NB4 (cell line): Measurements from ENCODE around the gene CDH2.

Experiments used
- MAX ChIP-seq: IDR thresholded peaks from 2 replicates; pipeline ENCODE4 v1.6.1; 2011; ENCODE audit warnings: low read depth, low read length
- POLR2A ChIP-seq: IDR thresholded peaks from 2 replicates; pipeline ENCODE4 v1.6.1; 2011; ENCODE audit warnings: mild to moderate bottlenecking; ENCODE audit not compliant: insufficient read length; ENCODE audit errors: extremely low read depth
- TF ChIP-seq, protein P1 (sequence below): IDR thresholded peaks from one replicate; pipeline ENCODE4 v1.5.1; 2012; ENCODE audit warnings: low read depth, low read length

DNA sequence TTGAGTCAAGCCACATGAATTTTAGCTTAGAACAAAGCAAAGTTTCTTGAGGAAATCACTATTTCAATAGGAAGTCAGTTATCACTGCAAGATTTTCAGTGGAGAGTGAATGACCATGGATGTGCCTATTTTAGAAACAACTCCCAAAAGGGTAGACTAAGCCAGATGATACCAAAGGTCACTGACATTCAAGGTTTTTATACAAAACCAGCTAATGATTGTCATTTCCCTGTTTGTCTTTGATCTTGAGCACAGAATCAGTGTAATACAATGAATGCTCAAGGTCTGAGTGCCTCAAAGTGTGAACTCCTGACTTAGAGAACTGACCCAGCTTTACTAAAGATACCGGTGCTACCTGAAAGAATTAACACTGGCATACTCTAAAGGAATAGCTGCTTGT lies 60.5 kb downstream of the CDH2 start:
- TF ChIP-seq, protein P1, sequence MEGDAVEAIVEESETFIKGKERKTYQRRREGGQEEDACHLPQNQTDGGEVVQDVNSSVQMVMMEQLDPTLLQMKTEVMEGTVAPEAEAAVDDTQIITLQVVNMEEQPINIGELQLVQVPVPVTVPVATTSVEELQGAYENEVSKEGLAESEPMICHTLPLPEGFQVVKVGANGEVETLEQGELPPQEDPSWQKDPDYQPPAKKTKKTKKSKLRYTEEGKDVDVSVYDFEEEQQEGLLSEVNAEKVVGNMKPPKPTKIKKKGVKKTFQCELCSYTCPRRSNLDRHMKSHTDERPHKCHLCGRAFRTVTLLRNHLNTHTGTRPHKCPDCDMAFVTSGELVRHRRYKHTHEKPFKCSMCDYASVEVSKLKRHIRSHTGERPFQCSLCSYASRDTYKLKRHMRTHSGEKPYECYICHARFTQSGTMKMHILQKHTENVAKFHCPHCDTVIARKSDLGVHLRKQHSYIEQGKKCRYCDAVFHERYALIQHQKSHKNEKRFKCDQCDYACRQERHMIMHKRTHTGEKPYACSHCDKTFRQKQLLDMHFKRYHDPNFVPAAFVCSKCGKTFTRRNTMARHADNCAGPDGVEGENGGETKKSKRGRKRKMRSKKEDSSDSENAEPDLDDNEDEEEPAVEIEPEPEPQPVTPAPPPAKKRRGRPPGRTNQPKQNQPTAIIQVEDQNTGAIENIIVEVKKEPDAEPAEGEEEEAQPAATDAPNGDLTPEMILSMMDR = no peak
- no peak for TF ChIP-seq POLR2A
- no peak for TF ChIP-seq MAX
